Measurements from ENCODE around the gene ZNF519.
"Not testable (repeated sequence)": the region's sequence is repeated elsewhere in the genome, so short reads cannot be mapped to it uniquely, and the experiment has no call there.

- TF ChIP-seq CTCF (IDR thresholded peaks at IDR 0.05), result peak in 10 of 12 donors; percentile 23 to 60 (median 42)
- not testable (repeated sequence) for TF ChIP-seq POLR2A (IDR thresholded peaks at IDR 0.05)
Observed at GRCh38 chr18:14178321-14179196, 46.3 kb upstream of the ZNF519 start.
